ENCODE measurements around the gene DARS1.

DNA sequence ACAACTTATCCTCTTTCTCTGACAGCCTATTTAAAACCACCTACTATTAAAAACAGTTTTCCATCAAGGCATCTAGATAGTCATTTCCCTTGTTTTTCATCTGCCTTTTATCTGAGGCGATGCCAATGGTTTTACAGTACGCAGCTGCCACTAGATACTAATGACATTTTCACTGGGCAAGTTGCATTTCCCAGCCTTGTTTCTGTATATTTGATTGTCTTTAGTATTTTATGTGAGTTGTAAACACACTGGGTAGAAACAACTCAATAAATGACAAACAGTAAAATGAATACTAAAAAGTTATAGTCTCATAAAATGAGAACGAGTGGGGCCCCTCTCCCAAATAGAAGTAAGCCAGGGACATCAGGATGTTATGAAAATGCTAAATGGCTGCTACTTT is 8.9 kb upstream of the DARS1 start:
- TF ChIP-seq EZH2 (IDR thresholded peaks at IDR 0.05; ENCODE audit: borderline replicate concordance, low read length), result no peak
- TF ChIP-seq, protein P1, sequence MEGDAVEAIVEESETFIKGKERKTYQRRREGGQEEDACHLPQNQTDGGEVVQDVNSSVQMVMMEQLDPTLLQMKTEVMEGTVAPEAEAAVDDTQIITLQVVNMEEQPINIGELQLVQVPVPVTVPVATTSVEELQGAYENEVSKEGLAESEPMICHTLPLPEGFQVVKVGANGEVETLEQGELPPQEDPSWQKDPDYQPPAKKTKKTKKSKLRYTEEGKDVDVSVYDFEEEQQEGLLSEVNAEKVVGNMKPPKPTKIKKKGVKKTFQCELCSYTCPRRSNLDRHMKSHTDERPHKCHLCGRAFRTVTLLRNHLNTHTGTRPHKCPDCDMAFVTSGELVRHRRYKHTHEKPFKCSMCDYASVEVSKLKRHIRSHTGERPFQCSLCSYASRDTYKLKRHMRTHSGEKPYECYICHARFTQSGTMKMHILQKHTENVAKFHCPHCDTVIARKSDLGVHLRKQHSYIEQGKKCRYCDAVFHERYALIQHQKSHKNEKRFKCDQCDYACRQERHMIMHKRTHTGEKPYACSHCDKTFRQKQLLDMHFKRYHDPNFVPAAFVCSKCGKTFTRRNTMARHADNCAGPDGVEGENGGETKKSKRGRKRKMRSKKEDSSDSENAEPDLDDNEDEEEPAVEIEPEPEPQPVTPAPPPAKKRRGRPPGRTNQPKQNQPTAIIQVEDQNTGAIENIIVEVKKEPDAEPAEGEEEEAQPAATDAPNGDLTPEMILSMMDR (IDR thresholded peaks at IDR 0.05; ENCODE audit: low read length), result no peak
